H1 (cell line): ENCODE results near the gene TLR8. TPM values are rescaled to one million over a fixed set of nuclear protein-coding genes. Genes with fewer than 3 reads are reported as not detected.

Experiments used
- CTCF ChIA-PET: fragments of 300-600 bp; sonication (Branson Sonifier 250); formaldehyde crosslinking; loops from one replicate; lab custom pipeline; 2021; ENCODE audit not compliant: partially characterized antibody; lab: Charles Lee
- POLR2A ChIA-PET: fragments of 300-600 bp; sonication (Branson Sonifier 250); formaldehyde crosslinking; loops from one replicate; lab custom pipeline; 2021; ENCODE audit warnings: inconsistent platforms; ENCODE audit not compliant: partially characterized antibody; lab: Charles Lee
- DNase-seq, 2 experiments: peaks; one replicate each; pipeline versions ENCODE4 v3.0.0 to v3.0.0-alpha.2; 2010 to 2022; ENCODE audit warnings: low spot score in 2 of 2, low read depth in 1 of 2, mixed read lengths in 1 of 2
- FAIRE-seq: peaks from 2 replicates; lab custom pipeline; 2011; peaks lifted over from hg19 to GRCh38; lab: Jason Lieb, UNC
- H2AFZ ChIP-seq: 2 replicates; pipeline ENCODE4 v1.8.1; 2012; ENCODE audit warnings: low read length, inconsistent platforms
- H2AK5ac ChIP-seq: 2 replicates; pipeline ENCODE4 v1.6.1; 2013; ENCODE audit warnings: low read depth, low read length
- H2BK120ac ChIP-seq: replicated peaks from 2 replicates; pipeline ENCODE3; 2013; ENCODE audit warnings: low read depth, low read length, inconsistent platforms
- H2BK12ac ChIP-seq: 2 replicates; pipeline ENCODE4 v1.6.1; 2013; ENCODE audit warnings: low read depth, low read length
- H2BK15ac ChIP-seq: 2 replicates; pipeline ENCODE4 v1.6.1; 2013; ENCODE audit warnings: low read length
- H2BK20ac ChIP-seq: 2 replicates; pipeline ENCODE4 v1.6.1; 2013; ENCODE audit warnings: low read length
- H2BK5ac ChIP-seq: 2 replicates; pipeline ENCODE4 v1.6.1; 2013; ENCODE audit warnings: low read depth, low read length
- H3K14ac ChIP-seq: 2 replicates; pipeline ENCODE4 v1.6.1; 2013; ENCODE audit warnings: inconsistent platforms; ENCODE audit not compliant: insufficient read length
- H3K18ac ChIP-seq: 2 replicates; pipeline ENCODE4 v1.6.1; 2013; ENCODE audit warnings: low read length; ENCODE audit errors: extremely low read depth
- H3K23ac ChIP-seq: 2 replicates; pipeline ENCODE4 v1.6.1; 2013; ENCODE audit warnings: inconsistent platforms; ENCODE audit not compliant: insufficient read length
- H3K23me2 ChIP-seq: 2 replicates; pipeline ENCODE4 v1.6.1; 2013; ENCODE audit warnings: low read depth, low read length
- H3K27ac ChIP-seq: 2 replicates; pipeline ENCODE4 v1.6.1; 2011; ENCODE audit warnings: low read depth, low read length, inconsistent platforms
- H3K27me3 ChIP-seq, 4 experiments: replicated peaks in 1 of 4; 1 replicate in 1 of 4; 2 replicates in 3 of 4; pipeline versions ENCODE4 v1.6.1 to v1.8.1; 2011 to 2013; ENCODE audit warnings: low read length in 3 of 4, mild to moderate bottlenecking in 3 of 4, inconsistent platforms in 2 of 4, mixed read lengths in 2 of 4, moderate library complexity in 1 of 4; ENCODE audit not compliant: control insufficient read depth in 3 of 4, insufficient read depth in 3 of 4; ENCODE audit errors: extremely low read depth in 1 of 4
- H3K36me3 ChIP-seq, 4 experiments: 2 replicates each; pipeline versions ENCODE4 v1.6.1 to v1.8.1; 2011 to 2013; ENCODE audit warnings: mild to moderate bottlenecking in 4 of 4, low read length in 3 of 4, moderate library complexity in 2 of 4, control low read depth in 1 of 4, inconsistent platforms in 1 of 4; ENCODE audit not compliant: insufficient read depth in 4 of 4, control insufficient read depth in 2 of 4
- H3K4ac ChIP-seq: replicated peaks from 2 replicates; pipeline ENCODE3; 2013; ENCODE audit warnings: low read length, low read depth, mixed read lengths, inconsistent platforms; ENCODE audit not compliant: insufficient read length
- H3K4me1 ChIP-seq, 4 experiments: replicated peaks in 1 of 4; 1 replicate in 1 of 4; 2 replicates in 3 of 4; pipeline versions ENCODE4 v1.6.1 to v1.8.1; 2011 to 2013; ENCODE audit warnings: low read length in 3 of 4, inconsistent platforms in 2 of 4, mixed read lengths in 1 of 4; ENCODE audit not compliant: insufficient read depth in 4 of 4, control insufficient read depth in 3 of 4
- H3K4me2 ChIP-seq, 2 experiments: 2 replicates each; pipeline versions ENCODE4 v1.6.1 to v1.8.1; 2011 to 2013; ENCODE audit warnings: low read depth in 2 of 2, low read length in 2 of 2, control low read depth in 1 of 2, inconsistent platforms in 1 of 2, mild to moderate bottlenecking in 1 of 2; ENCODE audit not compliant: insufficient read depth in 1 of 2
- H3K4me3 ChIP-seq, 4 experiments: fragments of 200-600, 300-600 bp in 1 of 4; sonication (generic), shearing (Covaris generic), sonication (Bioruptor Twin) in 1 of 4; 2 replicates each; pipeline versions ENCODE4 v1.5.1 to v1.8.1; 2011 to 2016; ENCODE audit warnings: low read length in 4 of 4, low read depth in 3 of 4, control low read depth in 2 of 4, inconsistent platforms in 2 of 4, mild to moderate bottlenecking in 2 of 4, mixed read lengths in 1 of 4, moderate library complexity in 1 of 4; ENCODE audit not compliant: insufficient read depth in 2 of 4; ENCODE audit errors: extremely low read depth in 1 of 4
- H3K56ac ChIP-seq: replicated peaks from 2 replicates; pipeline ENCODE3; 2013; ENCODE audit warnings: low read depth, mild to moderate bottlenecking, mixed read lengths, low read length, inconsistent platforms; ENCODE audit not compliant: insufficient read length
- H3K79me1 ChIP-seq: 2 replicates; pipeline ENCODE4 v1.6.1; 2013; ENCODE audit warnings: low read depth, low read length, control low read depth
- H3K79me2 ChIP-seq, 2 experiments: 2 replicates each; pipeline versions ENCODE4 v1.6.1 to v1.8.1; 2012 to 2013; ENCODE audit warnings: low read length in 2 of 2, mild to moderate bottlenecking in 2 of 2, inconsistent platforms in 1 of 2; ENCODE audit not compliant: insufficient read depth in 2 of 2, control insufficient read depth in 1 of 2
- H3K9ac ChIP-seq, 4 experiments: replicated peaks in 1 of 4; 1 replicate in 1 of 4; 2 replicates in 3 of 4; pipeline versions ENCODE4 v1.6.1 to v1.8.1; 2011 to 2013; ENCODE audit warnings: low read depth in 3 of 4, low read length in 3 of 4, control low read depth in 2 of 4, mild to moderate bottlenecking in 2 of 4, moderate library complexity in 2 of 4, inconsistent platforms in 1 of 4; ENCODE audit errors: extremely low read depth in 1 of 4
- H3K9me3 ChIP-seq, 2 experiments: 2 replicates each; pipeline versions ENCODE4 v1.6.1 to v1.8.1; 2012 to 2013; ENCODE audit warnings: mild to moderate bottlenecking in 2 of 2, moderate library complexity in 2 of 2, control low read depth in 1 of 2, inconsistent platforms in 1 of 2, low read depth in 1 of 2, low read length in 1 of 2, mixed read lengths in 1 of 2; ENCODE audit not compliant: insufficient read depth in 2 of 2
- H4K20me1 ChIP-seq, 2 experiments: replicated peaks in 1 of 2; 2 replicates each; pipeline versions ENCODE3 to v1.8.1; 2011 to 2013; ENCODE audit warnings: inconsistent platforms in 2 of 2, low read length in 2 of 2, mild to moderate bottlenecking in 1 of 2; ENCODE audit not compliant: insufficient read depth in 2 of 2, control insufficient read depth in 1 of 2
- H4K5ac ChIP-seq: 2 replicates; pipeline ENCODE4 v1.6.1; 2013; ENCODE audit warnings: low read length, low read depth, mixed read lengths, inconsistent platforms; ENCODE audit not compliant: insufficient read length
- H4K8ac ChIP-seq: 2 replicates; pipeline ENCODE4 v1.8.0; 2013; ENCODE audit warnings: mild to moderate bottlenecking, moderate library complexity, low read length, inconsistent platforms; ENCODE audit not compliant: insufficient read depth; ENCODE audit errors: extremely low read depth
- H4K91ac ChIP-seq: replicated peaks from 2 replicates; pipeline ENCODE3; 2013; ENCODE audit warnings: low read length, mixed read lengths, inconsistent platforms; ENCODE audit not compliant: insufficient read length
- BACH1 ChIP-seq: IDR thresholded peaks from 2 replicates; pipeline ENCODE4 v1.6.1; 2012; ENCODE audit warnings: low read length, improper control_type of control experiment
- BRCA1 ChIP-seq: IDR thresholded peaks from 2 replicates; pipeline ENCODE4 v1.6.1; 2012; ENCODE audit warnings: low read depth, low read length, improper control_type of control experiment
- CHD2 ChIP-seq: IDR thresholded peaks from 2 replicates; pipeline ENCODE4 v1.6.1; 2012; ENCODE audit warnings: low read length, improper control_type of control experiment
- CREB1 ChIP-seq: IDR thresholded peaks from 2 replicates; pipeline ENCODE4 v1.6.1; 2012; ENCODE audit warnings: inconsistent platforms
- FOSL1 ChIP-seq: IDR thresholded peaks from 2 replicates; pipeline ENCODE4 v1.6.1; 2011; ENCODE audit warnings: mild to moderate bottlenecking, low read depth, low read length, moderate library complexity; ENCODE audit not compliant: insufficient read depth
- GABPA ChIP-seq: IDR thresholded peaks from 2 replicates; pipeline ENCODE4 v1.6.1; 2011; ENCODE audit warnings: mild to moderate bottlenecking, low read length, moderate library complexity, borderline replicate concordance; ENCODE audit not compliant: insufficient read depth
- JUN ChIP-seq: IDR thresholded peaks from 2 replicates; pipeline ENCODE4 v1.6.1; 2011; ENCODE audit warnings: low read depth, mild to moderate bottlenecking, improper control_type of control experiment, low read length
- SIRT6 ChIP-seq: IDR thresholded peaks from one replicate; pipeline ENCODE4 v1.7.1; 2012; ENCODE audit warnings: low read length, inconsistent platforms
- SIX5 ChIP-seq: IDR thresholded peaks from 2 replicates; pipeline ENCODE4 v1.6.1; 2011; ENCODE audit warnings: mild to moderate bottlenecking, low read depth, low read length
- SP1 ChIP-seq: IDR thresholded peaks from 2 replicates; pipeline ENCODE4 v1.6.1; 2011; ENCODE audit warnings: low read depth, low read length
- SP2 ChIP-seq: IDR thresholded peaks from 2 replicates; pipeline ENCODE4 v1.6.1; 2012; ENCODE audit warnings: mild to moderate bottlenecking, low read length, inconsistent platforms
- SRF ChIP-seq: IDR thresholded peaks from 2 replicates; pipeline ENCODE4 v1.6.1; 2011; ENCODE audit warnings: mild to moderate bottlenecking, low read depth, low read length, moderate library complexity
- TAF7 ChIP-seq: optimal IDR thresholded peaks from 2 replicates; pipeline ENCODE3; 2011; ENCODE audit warnings: low read depth, mild to moderate bottlenecking, inconsistent platforms, low read length, moderate library complexity, borderline replicate concordance
- TCF12 ChIP-seq: IDR thresholded peaks from 2 replicates; pipeline ENCODE4 v1.6.1; 2011; ENCODE audit warnings: low read depth, mild to moderate bottlenecking, low read length
- YY1 ChIP-seq: IDR thresholded peaks from 2 replicates; pipeline ENCODE4 v1.6.1; 2011; ENCODE audit warnings: low read depth, mild to moderate bottlenecking, low read length
- WGBS, 2 experiments: shearing (Covaris generic) in 1 of 2; methylation state at CpG; one replicate each; pipeline versions ENCODE4 v1.1.6 to v1.1.7; 2013 to 2015; ENCODE audit warnings: low lambda C conversion rate in 2 of 2, mixed read lengths in 2 of 2, inconsistent platforms in 1 of 2, low coverage in 1 of 2, missing lambda C conversion rate in 1 of 2; ENCODE audit not compliant: insufficient replicate concordance in 2 of 2, insufficient coverage in 1 of 2, insufficient read length in 1 of 2; ENCODE audit errors: extremely low coverage in 1 of 2, missing lambda C conversion rate in 1 of 2; 5-methylcytosine and 5-hydroxymethylcytosine counted together
- polyA plus RNA-seq, 7 experiments: library from polyadenylated mRNA; depleted of rRNA in 3 of 7; stranded (reverse) in 5 of 7; unstranded in 2 of 7; fragments of >200 nt in 5 of 7; fragments of 200-250 nt in 2 of 7; gene quantifications; 1 replicate in 5 of 7; 2 replicates in 1 of 7; 4 replicates in 1 of 7; pipeline versions ENCODE4 v1.2.1 to v1.2.3, GENCODE V29; 2011 to 2013; ENCODE audit warnings: missing spikeins in 2 of 7, mixed read lengths in 2 of 7
- total RNA-seq: library from RNA; stranded (reverse); fragmentation: NEBNext Ultra II Directional; extraction: Animal tissue kit (Norgen Biotek cat#: 25700); gene quantifications from 2 replicates; pipeline ENCODE4 v1.2.1, GENCODE V29; 2021
- TF ChIP-seq, protein P1 (sequence below): IDR thresholded peaks from 2 replicates; pipeline ENCODE4 v1.6.1; 2012; ENCODE audit warnings: low read length, inconsistent platforms

TLR8 gene
- total and polyA plus RNA-seq, 2 of the 8 experiments (the other 6 are each of a cell fraction or from before 2014, with no cell fraction given), result not detected

DNA sequence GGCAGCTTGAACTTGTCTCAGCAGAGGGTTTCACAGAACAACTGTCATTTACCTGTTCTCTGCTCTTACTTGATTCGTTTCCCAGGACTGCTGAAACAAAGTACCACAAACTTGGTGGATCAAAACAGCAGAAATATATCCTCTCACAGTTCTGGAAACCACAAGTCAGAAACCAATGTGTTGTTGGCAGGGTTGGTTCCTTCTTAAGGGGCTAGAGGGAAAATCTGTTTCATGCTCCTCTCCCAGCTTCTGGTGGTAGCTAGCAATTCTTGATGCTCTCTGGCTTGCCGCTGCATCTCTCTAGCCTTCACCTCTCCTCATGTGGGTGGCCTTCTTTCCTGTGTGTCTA, 4.7 kb downstream of the TLR8 start:
- no peaks in the 10 kb centered on the region for H3K23me2 ChIP-seq
- H3K36me3 ChIP-seq, result no peaks in the 10 kb centered on the region
- no peak overlapping the region for H3K4me2 ChIP-seq
- H2BK12ac ChIP-seq, result no peak overlapping the region
- no peak overlapping the region for H2AFZ ChIP-seq
- WGBS, 2 experiments, result 81% methylated on average over 2 of the region's 2 CpGs; no CpG with 5 or more reads in 1 of the 2 experiments
- H3K9ac ChIP-seq, result no peak overlapping the region
- CTCF ChIA-PET, result interaction anchor here (2.3 kb wide), 1 partner anchor 10 kb away, joined by 6 read pairs; no protein-coding TSS in a partner anchor
- no peak overlapping the region for H4K91ac ChIP-seq
- POLR2A ChIA-PET, result no interaction called here
- H3K9me3 ChIP-seq, result no peaks in the 10 kb centered on the region
- H3K23ac ChIP-seq, result no peak overlapping the region
- no peak overlapping the region for H2BK20ac ChIP-seq
- H4K8ac ChIP-seq, result no peak overlapping the region
- H3K79me2 ChIP-seq, result no peaks in the 10 kb centered on the region
- H3K4me3 ChIP-seq, result no peak overlapping the region
- H3K56ac ChIP-seq, result no peak overlapping the region
- H4K5ac ChIP-seq, result no peak overlapping the region
- H2BK15ac ChIP-seq, result no peak overlapping the region
- H3K27ac ChIP-seq, result no peak overlapping the region
- no peaks in the 10 kb centered on the region for H4K20me1 ChIP-seq
- H3K18ac ChIP-seq, result no peak overlapping the region
- H2BK5ac ChIP-seq, result no peak overlapping the region
- no peak overlapping the region for H3K14ac ChIP-seq
- no peak for FAIRE-seq
- H3K4me1 ChIP-seq, result no peaks in the 10 kb centered on the region
- no peak overlapping the region for H3K4ac ChIP-seq
- no peaks in the 10 kb centered on the region for H3K27me3 ChIP-seq
- no peak overlapping the region for H2AK5ac ChIP-seq
- H2BK120ac ChIP-seq, result no peak overlapping the region
- H3K79me1 ChIP-seq, result no peaks in the 10 kb centered on the region
- no peak for DNase-seq
- TF ChIP-seq SP1 (no peak), SIX5 (no peak), CREB1 (no peak), SIRT6 (no peak), TCF12 (no peak), FOSL1 (no peak), YY1 (no peak), TAF7 (no peak), CHD2 (no peak), BACH1 (no peak), SP2 (no peak), GABPA (no peak), JUN (no peak), SRF (no peak), BRCA1 (no peak)
- TF ChIP-seq, protein P1, sequence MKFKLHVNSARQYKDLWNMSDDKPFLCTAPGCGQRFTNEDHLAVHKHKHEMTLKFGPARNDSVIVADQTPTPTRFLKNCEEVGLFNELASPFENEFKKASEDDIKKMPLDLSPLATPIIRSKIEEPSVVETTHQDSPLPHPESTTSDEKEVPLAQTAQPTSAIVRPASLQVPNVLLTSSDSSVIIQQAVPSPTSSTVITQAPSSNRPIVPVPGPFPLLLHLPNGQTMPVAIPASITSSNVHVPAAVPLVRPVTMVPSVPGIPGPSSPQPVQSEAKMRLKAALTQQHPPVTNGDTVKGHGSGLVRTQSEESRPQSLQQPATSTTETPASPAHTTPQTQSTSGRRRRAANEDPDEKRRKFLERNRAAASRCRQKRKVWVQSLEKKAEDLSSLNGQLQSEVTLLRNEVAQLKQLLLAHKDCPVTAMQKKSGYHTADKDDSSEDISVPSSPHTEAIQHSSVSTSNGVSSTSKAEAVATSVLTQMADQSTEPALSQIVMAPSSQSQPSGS, result no peak
